Measurements from ENCODE around the gene CCDC141.

- TF ChIP-seq CTCF (IDR thresholded peaks at IDR 0.05) (no peak), POLR2A (IDR thresholded peaks at IDR 0.05) (no peak)
Observed at GRCh38 chr2:178895171-178895570, 154.8 kb downstream of the CCDC141 start.

Measured in breast epithelium (tissue), 3 donors.